IMR-90 (cell line): ENCODE measurements around the gene CKS1B. TPM values are rescaled to one million over a fixed set of nuclear protein-coding genes. Genes with fewer than 3 reads are reported as not detected.

Experiments used
- CHD1 ChIP-seq: IDR thresholded peaks from 2 replicates; pipeline ENCODE4 v1.6.1; 2012; ENCODE audit warnings: low read depth, low read length, improper control_type of control experiment
- FOS ChIP-seq: fragments of 150-350 bp; IDR thresholded peaks from 2 replicates; pipeline ENCODE4 v1.6.1; 2016; ENCODE audit warnings: low read depth, low read length
- MAZ ChIP-seq: IDR thresholded peaks from 2 replicates; pipeline ENCODE4 v1.6.1; 2012; ENCODE audit warnings: low read depth, mild to moderate bottlenecking, low read length, improper control_type of control experiment, moderate library complexity, borderline replicate concordance
- POLR2A ChIP-seq: IDR thresholded peaks from 2 replicates; pipeline ENCODE4 v1.6.1; 2012; ENCODE audit warnings: mild to moderate bottlenecking, low read depth, low read length
- polyA plus RNA-seq, 3 experiments: library from polyadenylated mRNA; depleted of rRNA; stranded (reverse); fragments of >200 nt; gene quantifications; 2 replicates each; pipeline ENCODE4 v1.2.3, GENCODE V29; 2012; ENCODE audit warnings: low replicate concordance in 1 of 3
- total RNA-seq: library from RNA; depleted of rRNA; stranded (reverse); fragments of >200 nt; gene quantifications from 2 replicates; pipeline ENCODE4 v1.2.3, GENCODE V29; 2012
- TF ChIP-seq, protein P1 (sequence below): fragments of 150-350 bp; IDR thresholded peaks from 2 replicates; pipeline ENCODE4 v1.6.1; 2016; ENCODE audit warnings: low read depth, mild to moderate bottlenecking, low read length, moderate library complexity, borderline replicate concordance
- TF ChIP-seq, protein P2 (sequence below): fragments of 150-350 bp; IDR thresholded peaks from 2 replicates; pipeline ENCODE4 v1.6.1; 2017; ENCODE audit warnings: mild to moderate bottlenecking, antibody characterized with exemption, low read length, low read depth

The CKS1B gene
- total and polyA plus RNA-seq, 2 of the 4 experiments (the other 2 are of a cell fraction) = 140 to 195 TPM

DNA sequence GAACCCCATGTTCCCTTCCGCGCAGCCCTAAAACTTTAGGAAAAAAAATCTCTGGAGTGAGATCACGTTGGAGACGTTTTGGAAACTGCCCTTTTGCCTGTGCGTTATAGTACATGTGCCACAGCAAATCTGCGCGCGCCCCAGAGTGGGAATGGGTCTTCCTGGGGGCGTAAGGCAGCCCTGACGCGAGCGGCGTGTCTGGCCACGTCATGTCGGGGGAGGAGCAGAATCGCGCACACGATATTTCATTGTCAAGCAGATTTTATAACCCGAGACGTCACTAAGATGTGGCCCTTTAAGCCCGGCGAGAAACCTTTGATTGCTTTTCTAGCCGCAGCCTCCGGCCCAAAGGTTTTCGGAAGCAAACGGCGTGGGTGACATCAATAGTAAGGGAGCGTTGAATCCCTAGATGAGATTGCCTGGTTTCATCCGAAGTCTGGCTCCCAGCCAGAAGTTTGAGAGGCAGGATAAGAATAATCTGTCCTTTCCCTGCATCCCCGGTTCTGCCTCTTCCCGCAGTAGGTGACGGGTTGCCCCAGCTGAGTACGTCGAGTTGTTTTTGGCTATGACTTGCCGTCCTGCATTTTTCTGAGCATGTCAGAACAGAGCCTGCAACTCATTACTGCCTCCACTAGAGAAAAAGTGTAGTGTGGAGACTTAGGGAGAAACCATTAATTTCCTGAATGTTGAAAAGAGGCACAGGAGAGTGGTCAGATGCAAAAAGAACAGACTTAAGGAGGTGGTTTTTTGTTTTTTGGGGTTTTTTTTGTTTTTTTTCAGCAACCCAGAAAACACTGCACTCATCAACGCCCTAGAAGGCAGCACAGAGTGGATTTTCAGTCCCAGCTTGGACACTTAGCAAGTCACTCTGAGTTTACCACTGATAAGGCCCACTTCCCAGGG, 37.1 kb upstream of the CKS1B start (continued):
- TF ChIP-seq, protein P1, sequence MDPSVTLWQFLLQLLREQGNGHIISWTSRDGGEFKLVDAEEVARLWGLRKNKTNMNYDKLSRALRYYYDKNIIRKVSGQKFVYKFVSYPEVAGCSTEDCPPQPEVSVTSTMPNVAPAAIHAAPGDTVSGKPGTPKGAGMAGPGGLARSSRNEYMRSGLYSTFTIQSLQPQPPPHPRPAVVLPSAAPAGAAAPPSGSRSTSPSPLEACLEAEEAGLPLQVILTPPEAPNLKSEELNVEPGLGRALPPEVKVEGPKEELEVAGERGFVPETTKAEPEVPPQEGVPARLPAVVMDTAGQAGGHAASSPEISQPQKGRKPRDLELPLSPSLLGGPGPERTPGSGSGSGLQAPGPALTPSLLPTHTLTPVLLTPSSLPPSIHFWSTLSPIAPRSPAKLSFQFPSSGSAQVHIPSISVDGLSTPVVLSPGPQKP = no peak
- 0 out of 2 replicates have a peak, but pooled peaks have one; percentile 43 for TF ChIP-seq FOS
- TF ChIP-seq POLR2A = peak; percentile 66; the same call in 1 of the 2 replicates
- peak; percentile 82 for TF ChIP-seq MAZ
- TF ChIP-seq, protein P2, sequence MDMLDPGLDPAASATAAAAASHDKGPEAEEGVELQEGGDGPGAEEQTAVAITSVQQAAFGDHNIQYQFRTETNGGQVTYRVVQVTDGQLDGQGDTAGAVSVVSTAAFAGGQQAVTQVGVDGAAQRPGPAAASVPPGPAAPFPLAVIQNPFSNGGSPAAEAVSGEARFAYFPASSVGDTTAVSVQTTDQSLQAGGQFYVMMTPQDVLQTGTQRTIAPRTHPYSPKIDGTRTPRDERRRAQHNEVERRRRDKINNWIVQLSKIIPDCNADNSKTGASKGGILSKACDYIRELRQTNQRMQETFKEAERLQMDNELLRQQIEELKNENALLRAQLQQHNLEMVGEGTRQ = peak; percentile 24; the same call in 1 of the 2 replicates
- TF ChIP-seq CHD1 = peak; percentile 98; the same call in 1 of the 2 replicates
